Gastrocnemius medialis (tissue), 4 donors: ENCODE data around the gene SEL1L2. TPM values are rescaled to one million over a fixed set of nuclear protein-coding genes. Genes with fewer than 3 reads are reported as not detected.

Source experiments
- ATAC-seq, 2 donors: fragments of 150-250 bp; one replicate each; pipeline ENCODE4 v1.9.1; 2016
- DNase-seq, 2 donors: peaks; one replicate each; pipeline ENCODE4 v3.0.0-alpha.2; 2019
- H3K27ac ChIP-seq, 4 donors: fragments of 200-600 bp; sonication (generic); 1 replicate in 1 of 4; 2 replicates in 3 of 4; pipeline ENCODE4 v1.5.1; 2016 to 2018; ENCODE audit warnings: mild to moderate bottlenecking in 2 of 4, moderate library complexity in 1 of 4
- H3K27me3 ChIP-seq, 3 donors: fragments of 200-600 bp; sonication (generic) in 2 of 3; 1 replicate in 1 of 3; 2 replicates in 2 of 3; pipeline versions ENCODE4 v1.5.1 to v1.6.0; 2016 to 2019; ENCODE audit warnings: mild to moderate bottlenecking in 1 of 3, moderate library complexity in 1 of 3
- H3K36me3 ChIP-seq, 2 donors: fragments of 200-600 bp; sonication (generic) in 1 of 2; one replicate each; pipeline ENCODE4 v1.5.1; 2017 to 2018
- H3K4me1 ChIP-seq, 2 donors: fragments of 200-600 bp; sonication (generic) in 1 of 2; one replicate each; pipeline ENCODE4 v1.5.1; 2016 to 2017; ENCODE audit warnings: mild to moderate bottlenecking in 2 of 2
- H3K4me3 ChIP-seq, 4 donors: fragments of 200-600 bp; sonication (generic) in 3 of 4; 1 replicate in 1 of 4; 2 replicates in 3 of 4; pipeline ENCODE4 v1.5.1; 2016 to 2019; ENCODE audit warnings: mild to moderate bottlenecking in 2 of 4
- H3K9me3 ChIP-seq, 3 donors: fragments of 200-600 bp; sonication (generic) in 2 of 3; 1 replicate in 1 of 3; 2 replicates in 2 of 3; pipeline ENCODE4 v1.5.1; 2016 to 2019
- CTCF ChIP-seq, 5 experiments: fragments of 450-650 bp in 3 of 5; fragments of 200-600 bp in 2 of 5; sonication (generic) in 2 of 5; IDR thresholded peaks in 4 of 5; conservative IDR thresholded peaks in 1 of 5; 1 replicate in 4 of 5; 2 replicates in 1 of 5; pipeline ENCODE4 v1.5.1; 2016 to 2019; ENCODE audit warnings: antibody characterized with exemption in 5 of 5, mild to moderate bottlenecking in 3 of 5, moderate library complexity in 3 of 5
- POLR2A ChIP-seq, 2 donors: fragments of 450-650 bp; IDR thresholded peaks; one replicate each; pipeline ENCODE4 v1.6.1; 2017; ENCODE audit warnings: antibody characterized with exemption in 2 of 2, mild to moderate bottlenecking in 2 of 2, moderate library complexity in 2 of 2
- in situ Hi-C, 4 donors: fragments of 200-750 bp; cut with MboI; loops; one replicate each; pipeline versions ENCODE4 v1.15.0 to v1.8.0; 2017; ENCODE audit warnings: low sequenced_read_pairs in 4 of 4
- intact Hi-C: fragments of 100-400 bp; cut with DNase I; formaldehyde crosslinking; loops from one replicate; pipeline ENCODE4 v1.15.1; 2023; ENCODE audit warnings: low total_unique reads
- total RNA-seq, 4 donors: library from RNA; depleted of rRNA; stranded (reverse); fragments of >200 nt; gene quantifications; one replicate each; pipeline versions ENCODE4 v1.1.0 to v1.2.3, GENCODE V29; 2016

The SEL1L2 gene
- total RNA-seq, 4 donors from 2014 or later: 0.71 TPM; not detected in 3

- no peak for TF ChIP-seq CTCF (IDR thresholded peaks at IDR 0.05 in 4 of 5, conservative IDR thresholded peaks at IDR 0.05 in 1 of 5)
- no peak for TF ChIP-seq POLR2A (IDR thresholded peaks at IDR 0.05)
- Histone ChIP-seq H3K4me3 (no peak overlapping the region), H3K27ac (no peak overlapping the region), H3K27me3 (no peaks in the 10 kb centered on the region), H3K36me3 (no peaks in the 10 kb centered on the region), H3K9me3 (no peaks in the 10 kb centered on the region), H3K4me1 (no peaks in the 10 kb centered on the region)
- no peak for ATAC-seq
- DNase-seq: no peak
- in situ Hi-C loops: no loop called here
- intact Hi-C loops: no loop called here
These were observed 89.9 kb downstream of the SEL1L2 start for GRCh38 chr20:13900496-13900895.

GRCh38 chr20:13898012-13898612 lies 92.3 kb downstream of the SEL1L2 start:
- H3K36me3 ChIP-seq: no peaks in the 10 kb centered on the region
- in situ Hi-C loops: no loop called here
- ATAC-seq (no peak), DNase-seq (no peak)
- TF ChIP-seq POLR2A (IDR thresholded peaks at IDR 0.05) (no peak), CTCF (IDR thresholded peaks at IDR 0.05 in 4 of 5, conservative IDR thresholded peaks at IDR 0.05 in 1 of 5) (no peak)
- no peaks in the 10 kb centered on the region for H3K27me3 ChIP-seq
- H3K9me3 ChIP-seq: no peaks in the 10 kb centered on the region
- intact Hi-C loops: no loop called here
- H3K4me3 ChIP-seq: no peak overlapping the region
- no peaks in the 10 kb centered on the region for H3K4me1 ChIP-seq
- no peak overlapping the region for H3K27ac ChIP-seq

- Histone ChIP-seq H3K27ac (no peak overlapping the region), H3K27me3 (no peaks in the 10 kb centered on the region), H3K36me3 (no peaks in the 10 kb centered on the region), H3K4me1 (no peaks in the 10 kb centered on the region), H3K9me3 (peaks cover 0 to 4% (median 2%) of the 10 kb centered on the region in 3 donors), H3K4me3 (no peak overlapping the region)
- in situ Hi-C loops (no loop called here), intact Hi-C loops (no loop called here)
- no peak for ATAC-seq
- TF ChIP-seq POLR2A (IDR thresholded peaks at IDR 0.05): no peak
- no peak for TF ChIP-seq CTCF (IDR thresholded peaks at IDR 0.05 in 4 of 5, conservative IDR thresholded peaks at IDR 0.05 in 1 of 5)
- DNase-seq: no peak
These were observed 98.8 kb downstream of the SEL1L2 start for GRCh38 chr20:13891575-13891974.

GRCh38 chr20:13884803-13885202 lies 105.6 kb downstream of the SEL1L2 start:
- intact Hi-C loops: no loop called here
- TF ChIP-seq CTCF (IDR thresholded peaks at IDR 0.05 in 4 of 5, conservative IDR thresholded peaks at IDR 0.05 in 1 of 5) (no peak), POLR2A (IDR thresholded peaks at IDR 0.05) (no peak)
- H3K27ac ChIP-seq: no peak overlapping the region
- H3K27me3 ChIP-seq: no peaks in the 10 kb centered on the region
- H3K36me3 ChIP-seq: no peaks in the 10 kb centered on the region
- H3K4me1 ChIP-seq: no peaks in the 10 kb centered on the region
- no peak overlapping the region for H3K4me3 ChIP-seq
- DNase-seq (no peak), ATAC-seq (no peak)
- no peaks in the 10 kb centered on the region for H3K9me3 ChIP-seq
- in situ Hi-C loops: no loop called here

- Histone ChIP-seq H3K4me3 (no peak overlapping the region), H3K4me1 (no peaks in the 10 kb centered on the region), H3K36me3 (no peaks in the 10 kb centered on the region), H3K27me3 (no peaks in the 10 kb centered on the region), H3K9me3 (no peaks in the 10 kb centered on the region), H3K27ac (no peak overlapping the region)
- no peak for TF ChIP-seq CTCF (IDR thresholded peaks at IDR 0.05 in 4 of 5, conservative IDR thresholded peaks at IDR 0.05 in 1 of 5)
- TF ChIP-seq POLR2A (IDR thresholded peaks at IDR 0.05): no peak
- in situ Hi-C loops (no loop called here), intact Hi-C loops (no loop called here)
- ATAC-seq: no peak
- no peak for DNase-seq
These were observed 107.0 kb downstream of the SEL1L2 start for GRCh38 chr20:13883425-13883824.
